ENCODE measurements around the gene APH1B. TPM values are rescaled to one million over a fixed set of nuclear protein-coding genes. Genes with fewer than 3 reads are reported as not detected.

Gene APH1B
- total RNA-seq, 1 donor, result 17.7 TPM

DNA sequence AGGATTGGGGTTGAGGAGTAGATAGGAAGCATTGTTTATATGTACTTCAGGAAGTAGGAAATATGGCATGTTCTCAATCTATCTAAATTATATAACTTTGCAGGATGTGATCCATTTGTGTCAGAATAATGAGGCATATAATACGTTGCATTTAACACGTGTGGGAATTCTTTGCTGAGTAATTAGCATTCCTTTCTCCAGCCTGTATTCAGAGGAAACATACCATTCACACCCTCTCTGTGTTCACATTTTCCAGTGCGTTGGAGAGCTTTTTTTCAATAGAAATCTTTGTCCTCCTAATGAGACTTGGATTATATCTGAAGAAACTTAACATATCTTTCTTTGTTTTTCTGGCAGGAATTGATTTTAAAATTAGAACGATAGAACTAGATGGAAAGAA lies 33.0 kb upstream of the APH1B start:
- Histone ChIP-seq H2AFZ (ENCODE audit: low read length) (no peak overlapping the region), H3K9me3 (ENCODE audit: low read depth, low read length) (no peaks in the 10 kb centered on the region), H3K27me3 (ENCODE audit: insufficient read depth, low read length) (no peaks in the 10 kb centered on the region), H3K4me3 (ENCODE audit: insufficient read depth, low read length) (no peak overlapping the region), H3K79me2 (ENCODE audit: insufficient read depth, low read length) (peaks cover 36% of the 10 kb centered on the region), H3K36me3 (ENCODE audit: insufficient read depth, low read length) (peaks cover 16% of the 10 kb centered on the region), H4K20me1 (ENCODE audit: insufficient read depth, low read length) (no peaks in the 10 kb centered on the region), H3K27ac (ENCODE audit: low read depth, low read length) (peak overlapping the region; percentile 72), H3K4me2 (ENCODE audit: insufficient read depth, low read length) (peak overlapping the region; percentile 24), H3K4me1 (ENCODE audit: insufficient read depth, low read length) (peaks cover 51% of the 10 kb centered on the region)
- no peak for DNase-seq (ENCODE audit: insufficient read length, low spot score, missing footprints)
- TF ChIP-seq, protein P1, sequence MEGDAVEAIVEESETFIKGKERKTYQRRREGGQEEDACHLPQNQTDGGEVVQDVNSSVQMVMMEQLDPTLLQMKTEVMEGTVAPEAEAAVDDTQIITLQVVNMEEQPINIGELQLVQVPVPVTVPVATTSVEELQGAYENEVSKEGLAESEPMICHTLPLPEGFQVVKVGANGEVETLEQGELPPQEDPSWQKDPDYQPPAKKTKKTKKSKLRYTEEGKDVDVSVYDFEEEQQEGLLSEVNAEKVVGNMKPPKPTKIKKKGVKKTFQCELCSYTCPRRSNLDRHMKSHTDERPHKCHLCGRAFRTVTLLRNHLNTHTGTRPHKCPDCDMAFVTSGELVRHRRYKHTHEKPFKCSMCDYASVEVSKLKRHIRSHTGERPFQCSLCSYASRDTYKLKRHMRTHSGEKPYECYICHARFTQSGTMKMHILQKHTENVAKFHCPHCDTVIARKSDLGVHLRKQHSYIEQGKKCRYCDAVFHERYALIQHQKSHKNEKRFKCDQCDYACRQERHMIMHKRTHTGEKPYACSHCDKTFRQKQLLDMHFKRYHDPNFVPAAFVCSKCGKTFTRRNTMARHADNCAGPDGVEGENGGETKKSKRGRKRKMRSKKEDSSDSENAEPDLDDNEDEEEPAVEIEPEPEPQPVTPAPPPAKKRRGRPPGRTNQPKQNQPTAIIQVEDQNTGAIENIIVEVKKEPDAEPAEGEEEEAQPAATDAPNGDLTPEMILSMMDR (IDR thresholded peaks at IDR 0.05; ENCODE audit: extremely low read depth, low read depth, low read length), result no peak

DNA sequence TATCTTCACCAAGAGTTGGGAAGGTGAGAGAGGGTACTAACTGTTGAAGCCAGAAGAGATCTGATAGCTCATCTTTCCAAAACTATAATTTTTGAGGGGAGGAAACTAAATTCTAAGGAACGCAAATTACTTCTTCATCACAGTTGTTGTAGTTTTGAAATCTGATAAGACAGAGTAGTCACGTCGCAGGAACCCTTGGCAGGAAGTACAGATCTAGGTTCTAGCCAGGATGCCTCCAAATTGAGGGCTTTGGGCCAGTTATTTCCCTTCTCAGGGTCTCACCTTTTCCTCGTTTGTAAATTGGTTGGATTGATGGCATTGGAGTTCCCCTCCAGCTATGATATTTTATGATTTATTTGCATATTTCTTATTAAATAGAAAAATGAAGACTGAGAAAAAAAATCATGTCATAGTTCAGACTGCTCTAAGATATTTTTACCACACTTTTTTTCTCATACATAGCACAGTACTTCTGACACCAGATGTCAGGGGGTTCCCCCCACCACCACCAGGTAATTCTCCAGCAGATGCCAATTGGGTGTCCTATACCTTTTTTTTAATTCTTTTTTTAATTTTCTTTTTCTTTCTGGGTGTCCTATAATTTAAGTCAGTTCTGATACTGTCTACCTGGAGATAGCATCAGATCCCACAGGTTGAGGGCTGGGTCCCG lies 32.3 kb upstream of the APH1B start:
- Histone ChIP-seq H3K4me2 (ENCODE audit: insufficient read depth, low read length) (peak overlapping the region; percentile 24), H3K9me3 (ENCODE audit: low read depth, low read length) (no peaks in the 10 kb centered on the region), H3K27me3 (ENCODE audit: insufficient read depth, low read length) (no peaks in the 10 kb centered on the region), H3K4me1 (ENCODE audit: insufficient read depth, low read length) (peaks cover 52% of the 10 kb centered on the region), H3K4me3 (ENCODE audit: insufficient read depth, low read length) (no peak overlapping the region), H3K27ac (ENCODE audit: low read depth, low read length) (peak overlapping the region; percentile 72), H3K79me2 (ENCODE audit: insufficient read depth, low read length) (peaks cover 31% of the 10 kb centered on the region), H3K36me3 (ENCODE audit: insufficient read depth, low read length) (peaks cover 16% of the 10 kb centered on the region), H4K20me1 (ENCODE audit: insufficient read depth, low read length) (no peaks in the 10 kb centered on the region), H2AFZ (ENCODE audit: low read length) (no peak overlapping the region)
- TF ChIP-seq, protein P1 (IDR thresholded peaks at IDR 0.05; ENCODE audit: extremely low read depth, low read depth, low read length), result no peak
- peak; percentile 11 for DNase-seq (ENCODE audit: insufficient read length, low spot score, missing footprints)

DNA sequence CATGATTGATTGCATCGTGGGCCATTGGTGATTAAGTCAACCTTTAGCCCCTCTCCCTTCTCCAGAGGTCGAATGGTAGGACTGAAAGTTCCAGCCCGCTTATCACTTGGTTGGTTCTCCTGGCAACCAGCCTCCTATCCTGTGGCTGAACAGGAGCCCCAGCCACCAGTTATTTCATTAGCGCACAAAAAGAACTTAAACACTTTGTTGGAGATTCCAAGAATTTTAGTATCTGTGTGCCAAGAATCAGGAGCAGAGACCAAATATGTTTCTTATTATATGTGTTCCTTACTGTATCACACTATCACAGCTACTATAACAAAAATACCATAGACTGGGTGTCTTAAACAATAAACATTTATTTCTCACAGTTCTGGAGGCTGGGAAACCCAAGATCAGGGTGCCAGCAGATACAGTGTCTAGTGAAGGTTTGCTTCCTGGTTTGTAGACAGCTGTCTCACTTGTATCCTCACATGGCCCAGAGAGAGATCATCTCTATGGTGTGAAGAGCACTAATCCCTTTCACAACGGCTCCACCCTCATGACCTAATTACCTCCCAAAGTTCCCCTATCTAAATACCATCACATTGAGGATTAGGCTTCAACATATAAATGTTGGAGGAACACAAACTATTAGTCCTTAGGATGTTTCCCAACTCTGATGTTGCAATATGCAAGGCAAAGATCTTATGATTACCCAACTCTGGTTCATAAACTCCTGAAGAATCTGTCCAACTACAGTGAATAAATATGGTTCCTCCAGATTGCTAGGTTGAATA lies 30.5 kb upstream of the APH1B start:
- no peaks in the 10 kb centered on the region for H3K9me3 ChIP-seq (ENCODE audit: low read depth, low read length)
- no peaks in the 10 kb centered on the region for H4K20me1 ChIP-seq (ENCODE audit: insufficient read depth, low read length)
- no peak overlapping the region for H3K4me2 ChIP-seq (ENCODE audit: insufficient read depth, low read length)
- peaks cover 24% of the 10 kb centered on the region for H3K36me3 ChIP-seq (ENCODE audit: insufficient read depth, low read length)
- peaks cover 17% of the 10 kb centered on the region for H3K79me2 ChIP-seq (ENCODE audit: insufficient read depth, low read length)
- no peak overlapping the region for H2AFZ ChIP-seq (ENCODE audit: low read length)
- peaks cover 66% of the 10 kb centered on the region for H3K4me1 ChIP-seq (ENCODE audit: insufficient read depth, low read length)
- TF ChIP-seq, protein P1 (IDR thresholded peaks at IDR 0.05; ENCODE audit: extremely low read depth, low read depth, low read length), result no peak
- H3K27me3 ChIP-seq (ENCODE audit: insufficient read depth, low read length), result no peaks in the 10 kb centered on the region
- peak overlapping the region; percentile 62 for H3K27ac ChIP-seq (ENCODE audit: low read depth, low read length)
- H3K4me3 ChIP-seq (ENCODE audit: insufficient read depth, low read length), result no peak overlapping the region
- no peak for DNase-seq (ENCODE audit: insufficient read length, low spot score, missing footprints)

GRCh38 chr15:63250312-63250965 lies 27.0 kb upstream of the APH1B start:
- Histone ChIP-seq H4K20me1 (ENCODE audit: insufficient read depth, low read length) (no peaks in the 10 kb centered on the region), H3K79me2 (ENCODE audit: insufficient read depth, low read length) (peaks cover 11% of the 10 kb centered on the region), H3K4me3 (ENCODE audit: insufficient read depth, low read length) (no peak overlapping the region), H3K9me3 (ENCODE audit: low read depth, low read length) (no peaks in the 10 kb centered on the region), H3K4me2 (ENCODE audit: insufficient read depth, low read length) (peak overlapping the region; percentile 33), H3K27me3 (ENCODE audit: insufficient read depth, low read length) (no peaks in the 10 kb centered on the region), H3K36me3 (ENCODE audit: insufficient read depth, low read length) (peaks cover 19% of the 10 kb centered on the region), H2AFZ (ENCODE audit: low read length) (no peak overlapping the region), H3K4me1 (ENCODE audit: insufficient read depth, low read length) (peaks cover 40% of the 10 kb centered on the region), H3K27ac (ENCODE audit: low read depth, low read length) (peak overlapping the region; percentile 96)
- DNase-seq (ENCODE audit: insufficient read length, low spot score, missing footprints), result peak; percentile 91
- TF ChIP-seq, protein P1 (IDR thresholded peaks at IDR 0.05; ENCODE audit: extremely low read depth, low read depth, low read length), result no peak
